IMR-90 (cell line): ENCODE measurements around the gene SP8. TPM values are rescaled to one million over a fixed set of nuclear protein-coding genes. Genes with fewer than 3 reads are reported as not detected.

ENCODE experiments used
- ATAC-seq: fragments of 200-7000 bp; cut with Tn5 transposase; 2 replicates; pipeline ENCODE4 v1.9.1; 2020; ENCODE audit warnings: low read depth, mild to moderate bottlenecking, moderate library complexity
- BruUV-seq: library from RNA; stranded (reverse); fragments of 400-500 nt; replicated peaks from 2 replicates; lab custom pipeline; 2021; lab: Mats Ljungman, UMichigan
- CTCF ChIA-PET: fragments of 300-600 bp; formaldehyde crosslinking; extraction: SDS; loops from one replicate; lab custom pipeline; 2021; ENCODE audit warnings: antibody characterized with exemption; lab: Yijun Ruan, JAX
- POLR2A ChIA-PET: fragments of 300-600 bp; sonication (Branson Sonifier 250); formaldehyde crosslinking; loops from one replicate; lab custom pipeline; 2022; ENCODE audit warnings: antibody characterized with exemption; ENCODE audit not compliant: unreplicated experiment; lab: Charles Lee
- DNase-seq: peaks from one replicate; pipeline ENCODE4 v3.0.0; 2013
- H2AFZ ChIP-seq: replicated peaks from 2 replicates; pipeline ENCODE3; 2013; ENCODE audit warnings: low read length, mild to moderate bottlenecking; ENCODE audit not compliant: poor library complexity
- H2AK5ac ChIP-seq: 2 replicates; pipeline ENCODE4 v1.6.1; 2013; ENCODE audit warnings: low read depth, low read length, inconsistent platforms
- H2AK9ac ChIP-seq: replicated peaks from 2 replicates; pipeline ENCODE3; 2013; ENCODE audit warnings: mild to moderate bottlenecking, low read depth, low read length, moderate library complexity; ENCODE audit not compliant: poor library complexity
- H2BK120ac ChIP-seq: 2 replicates; pipeline ENCODE4 v1.6.1; 2013; ENCODE audit warnings: low read depth, low read length, inconsistent platforms
- H2BK15ac ChIP-seq: 3 replicates; pipeline ENCODE4 v1.6.1; 2013; ENCODE audit warnings: low read depth, low read length, inconsistent platforms
- H2BK20ac ChIP-seq: 2 replicates; pipeline ENCODE4 v1.6.1; 2013; ENCODE audit warnings: low read depth, mild to moderate bottlenecking, inconsistent platforms, low read length, moderate library complexity
- H2BK5ac ChIP-seq: 2 replicates; pipeline ENCODE4 v1.6.1; 2013; ENCODE audit warnings: mild to moderate bottlenecking, low read depth, low read length, inconsistent platforms; ENCODE audit not compliant: poor library complexity, severe bottlenecking
- H3K14ac ChIP-seq: replicated peaks from 2 replicates; pipeline ENCODE4 v1.6.1; 2013; ENCODE audit warnings: low read depth, low read length, inconsistent platforms
- H3K18ac ChIP-seq: 2 replicates; pipeline ENCODE4 v1.6.1; 2013; ENCODE audit warnings: low read depth, low read length, control low read depth
- H3K23ac ChIP-seq: 2 replicates; pipeline ENCODE4 v1.6.1; 2013; ENCODE audit warnings: low read depth, low read length, inconsistent platforms
- H3K27ac ChIP-seq: 2 replicates; pipeline ENCODE4 v1.5.1; 2013; ENCODE audit warnings: mild to moderate bottlenecking, control low read depth, low read length; ENCODE audit not compliant: insufficient read depth
- H3K27me3 ChIP-seq: 2 replicates; pipeline ENCODE4 v1.6.1; 2013; ENCODE audit warnings: low read length; ENCODE audit not compliant: control insufficient read depth, insufficient read depth
- H3K36me3 ChIP-seq: 2 replicates; pipeline ENCODE4 v1.6.1; 2013; ENCODE audit warnings: low read length, mixed read lengths; ENCODE audit not compliant: control insufficient read depth, insufficient read depth
- H3K4ac ChIP-seq: 2 replicates; pipeline ENCODE4 v1.6.1; 2013; ENCODE audit warnings: low read depth, low read length, inconsistent platforms
- H3K4me1 ChIP-seq: 2 replicates; pipeline ENCODE4 v1.6.1; 2013; ENCODE audit warnings: low read length, mixed read lengths; ENCODE audit not compliant: control insufficient read depth, insufficient read depth
- H3K4me2 ChIP-seq: 2 replicates; pipeline ENCODE4 v1.6.1; 2013; ENCODE audit warnings: low read depth, mild to moderate bottlenecking, control low read depth, low read length, moderate library complexity
- H3K4me3 ChIP-seq: 2 replicates; pipeline ENCODE4 v1.5.1; 2013; ENCODE audit warnings: low read depth, mild to moderate bottlenecking, control low read depth, low read length, moderate library complexity; ENCODE audit not compliant: insufficient read depth
- H3K56ac ChIP-seq: 2 replicates; pipeline ENCODE4 v1.6.1; 2013; ENCODE audit warnings: low read length, inconsistent platforms; ENCODE audit not compliant: insufficient read depth; ENCODE audit errors: extremely low read depth
- H3K79me1 ChIP-seq, 2 experiments: 2 replicates each; pipeline ENCODE4 v1.6.1; 2013; ENCODE audit warnings: low read length in 2 of 2, inconsistent platforms in 1 of 2, low read depth in 1 of 2
- H3K9ac ChIP-seq: 2 replicates; pipeline ENCODE4 v1.6.1; 2013; ENCODE audit warnings: low read depth, low read length, control low read depth
- H3K9me1 ChIP-seq: 2 replicates; pipeline ENCODE4 v1.6.1; 2013; ENCODE audit warnings: low read length, inconsistent platforms; ENCODE audit not compliant: insufficient read depth
- H3K9me3 ChIP-seq: 2 replicates; pipeline ENCODE4 v1.6.1; 2013; ENCODE audit warnings: low read length; ENCODE audit not compliant: control insufficient read depth, insufficient read depth
- H4K20me1 ChIP-seq: 2 replicates; pipeline ENCODE4 v1.6.1; 2013; ENCODE audit warnings: low read length, inconsistent platforms; ENCODE audit not compliant: insufficient read depth
- H4K5ac ChIP-seq: 2 replicates; pipeline ENCODE4 v1.6.1; 2013; ENCODE audit warnings: mild to moderate bottlenecking, low read depth, low read length, control low read depth
- H4K8ac ChIP-seq, 2 experiments: 2 replicates each; pipeline ENCODE4 v1.6.1; 2013; ENCODE audit warnings: low read depth in 2 of 2, low read length in 2 of 2, control low read depth in 1 of 2, inconsistent platforms in 1 of 2
- H4K91ac ChIP-seq: 2 replicates; pipeline ENCODE4 v1.6.1; 2013; ENCODE audit warnings: low read depth, low read length, inconsistent platforms; ENCODE audit not compliant: insufficient read depth
- CEBPB ChIP-seq: IDR thresholded peaks from 2 replicates; pipeline ENCODE4 v1.6.1; 2012; ENCODE audit warnings: low read depth, low read length, improper control_type of control experiment
- CHD1 ChIP-seq: IDR thresholded peaks from 2 replicates; pipeline ENCODE4 v1.6.1; 2012; ENCODE audit warnings: low read depth, low read length, improper control_type of control experiment
- FOS ChIP-seq: fragments of 150-350 bp; IDR thresholded peaks from 2 replicates; pipeline ENCODE4 v1.6.1; 2016; ENCODE audit warnings: low read depth, low read length
- MAZ ChIP-seq: IDR thresholded peaks from 2 replicates; pipeline ENCODE4 v1.6.1; 2012; ENCODE audit warnings: low read depth, mild to moderate bottlenecking, low read length, improper control_type of control experiment, moderate library complexity, borderline replicate concordance
- NFE2L2 ChIP-seq: fragments of 150-350 bp; IDR thresholded peaks from 2 replicates; pipeline ENCODE4 v1.6.1; 2016; ENCODE audit warnings: low read depth, mild to moderate bottlenecking, low read length
- RCOR1 ChIP-seq: IDR thresholded peaks from 2 replicates; pipeline ENCODE4 v1.6.1; 2012; ENCODE audit warnings: mild to moderate bottlenecking, low read length, improper control_type of control experiment; ENCODE audit not compliant: insufficient replicate concordance
- RFX5 ChIP-seq: IDR thresholded peaks from 2 replicates; pipeline ENCODE4 v1.8.0; 2012; ENCODE audit warnings: low read depth, mild to moderate bottlenecking, low read length, moderate library complexity
- SMC3 ChIP-seq: fragments of 150-350 bp; IDR thresholded peaks from 2 replicates; pipeline ENCODE4 v1.6.1; 2016; ENCODE audit warnings: low read depth, mild to moderate bottlenecking, antibody characterized with exemption, low read length, moderate library complexity
- WGBS, 2 experiments: methylation state at CpG; one replicate each; pipeline versions ENCODE4 v1.1.5 to v1.1.7; 2013; ENCODE audit warnings: missing lambda C conversion rate in 2 of 2; ENCODE audit not compliant: insufficient read length in 1 of 2; ENCODE audit errors: extremely low coverage in 2 of 2; 5-methylcytosine and 5-hydroxymethylcytosine counted together
- dilution Hi-C: fragments of 300-500 bp; cut with HindIII; formaldehyde crosslinking; loops from one replicate; pipeline ENCODE4 v1.14.3; 2018; ENCODE audit warnings: low sequenced_read_pairs; ENCODE audit not compliant: unreplicated experiment
- in situ Hi-C: fragments of 300-500 bp; cut with MboI; formaldehyde crosslinking; loops from 3 replicates; pipeline ENCODE4 v1.14.3; 2019; ENCODE audit warnings: low sequenced_read_pairs, inconsistent platforms, mixed read lengths
- intact Hi-C: fragments of 100-400 bp; cut with micrococcal nuclease; formaldehyde crosslinking; loops from 2 replicates; pipeline ENCODE4 v1.10.0; 2022
- polyA plus RNA-seq, 3 experiments: library from polyadenylated mRNA; depleted of rRNA; stranded (reverse); fragments of >200 nt; gene quantifications; 2 replicates each; pipeline ENCODE4 v1.2.3, GENCODE V29; 2012; ENCODE audit warnings: low replicate concordance in 1 of 3
- total RNA-seq: library from RNA; depleted of rRNA; stranded (reverse); fragments of >200 nt; gene quantifications from 2 replicates; pipeline ENCODE4 v1.2.3, GENCODE V29; 2012
- TF ChIP-seq, protein P1 (sequence below): fragments of 150-350 bp; IDR thresholded peaks from 2 replicates; pipeline ENCODE4 v1.6.1; 2016; ENCODE audit warnings: low read depth, mild to moderate bottlenecking, low read length, moderate library complexity, borderline replicate concordance
- TF ChIP-seq, protein P2 (sequence below): conservative IDR thresholded peaks from 2 replicates; pipeline ENCODE4 v1.5.1; 2012; ENCODE audit warnings: mild to moderate bottlenecking, low read depth, low read length, improper control_type of control experiment

The SP8 gene
- total and polyA plus RNA-seq, 2 of the 4 experiments (the other 2 are of a cell fraction) = not detected

DNA sequence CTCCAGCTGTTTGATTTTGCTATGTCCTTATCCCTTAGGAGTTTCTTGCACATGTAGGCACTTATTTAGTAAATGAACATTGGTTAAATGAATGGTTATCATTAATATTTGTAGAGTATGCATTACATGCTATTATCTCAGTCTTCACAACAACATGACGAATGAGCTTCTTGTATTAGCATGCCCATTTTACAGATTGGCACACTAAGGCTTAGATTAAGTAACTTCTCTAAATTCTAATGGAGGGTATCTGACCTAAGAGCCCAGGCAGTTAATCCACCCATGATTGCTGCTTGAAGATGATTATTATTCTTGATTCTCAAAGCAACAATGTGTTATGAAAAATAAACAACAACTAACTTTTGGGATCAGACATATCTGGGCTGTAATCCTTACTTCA, 32.7 kb downstream of the SP8 start:
- Histone ChIP-seq H3K9ac (no peak overlapping the region), H2AK5ac (no peak overlapping the region), H3K4me2 (no peak overlapping the region), H3K9me3 (0 out of 2 replicates have a peak, but pooled peaks cover 3% of the 10 kb centered on the region), H2BK120ac (no peak overlapping the region), H4K91ac (no peak overlapping the region), H3K4ac (no peak overlapping the region), H3K36me3 (no peaks in the 10 kb centered on the region), H2BK15ac (no peak overlapping the region), H2BK20ac (no peak overlapping the region), H4K20me1 (no peaks in the 10 kb centered on the region), H3K9me1 (no peaks in the 10 kb centered on the region), H3K4me1 (no peaks in the 10 kb centered on the region), H3K18ac (no peak overlapping the region), H3K23ac (no peak overlapping the region), H2AFZ (no peak overlapping the region), H3K27ac (no peak overlapping the region), H3K79me1 (no peaks in the 10 kb centered on the region), H4K8ac (no peak overlapping the region), H3K27me3 (no peaks in the 10 kb centered on the region), H2BK5ac (no peak overlapping the region), H3K14ac (no peak overlapping the region), H4K5ac (no peak overlapping the region), H3K4me3 (no peak overlapping the region), H3K56ac (no peak overlapping the region), H2AK9ac (no peak overlapping the region)
- BruUV-seq = no TSS peak
- no peak for ATAC-seq
- intact Hi-C loops = no loop called here
- dilution Hi-C loops = no loop called here
- CTCF ChIA-PET = no interaction called here
- POLR2A ChIA-PET = no interaction called here
- in situ Hi-C loops = no loop called here
- no peak for DNase-seq
- no peak for TF ChIP-seq CHD1
- no peak for TF ChIP-seq FOS
- TF ChIP-seq, protein P1, sequence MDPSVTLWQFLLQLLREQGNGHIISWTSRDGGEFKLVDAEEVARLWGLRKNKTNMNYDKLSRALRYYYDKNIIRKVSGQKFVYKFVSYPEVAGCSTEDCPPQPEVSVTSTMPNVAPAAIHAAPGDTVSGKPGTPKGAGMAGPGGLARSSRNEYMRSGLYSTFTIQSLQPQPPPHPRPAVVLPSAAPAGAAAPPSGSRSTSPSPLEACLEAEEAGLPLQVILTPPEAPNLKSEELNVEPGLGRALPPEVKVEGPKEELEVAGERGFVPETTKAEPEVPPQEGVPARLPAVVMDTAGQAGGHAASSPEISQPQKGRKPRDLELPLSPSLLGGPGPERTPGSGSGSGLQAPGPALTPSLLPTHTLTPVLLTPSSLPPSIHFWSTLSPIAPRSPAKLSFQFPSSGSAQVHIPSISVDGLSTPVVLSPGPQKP = no peak
- TF ChIP-seq SMC3 = no peak
- no peak for TF ChIP-seq MAZ
- TF ChIP-seq RCOR1 = no peak
- no peak for TF ChIP-seq NFE2L2
- TF ChIP-seq, protein P2, sequence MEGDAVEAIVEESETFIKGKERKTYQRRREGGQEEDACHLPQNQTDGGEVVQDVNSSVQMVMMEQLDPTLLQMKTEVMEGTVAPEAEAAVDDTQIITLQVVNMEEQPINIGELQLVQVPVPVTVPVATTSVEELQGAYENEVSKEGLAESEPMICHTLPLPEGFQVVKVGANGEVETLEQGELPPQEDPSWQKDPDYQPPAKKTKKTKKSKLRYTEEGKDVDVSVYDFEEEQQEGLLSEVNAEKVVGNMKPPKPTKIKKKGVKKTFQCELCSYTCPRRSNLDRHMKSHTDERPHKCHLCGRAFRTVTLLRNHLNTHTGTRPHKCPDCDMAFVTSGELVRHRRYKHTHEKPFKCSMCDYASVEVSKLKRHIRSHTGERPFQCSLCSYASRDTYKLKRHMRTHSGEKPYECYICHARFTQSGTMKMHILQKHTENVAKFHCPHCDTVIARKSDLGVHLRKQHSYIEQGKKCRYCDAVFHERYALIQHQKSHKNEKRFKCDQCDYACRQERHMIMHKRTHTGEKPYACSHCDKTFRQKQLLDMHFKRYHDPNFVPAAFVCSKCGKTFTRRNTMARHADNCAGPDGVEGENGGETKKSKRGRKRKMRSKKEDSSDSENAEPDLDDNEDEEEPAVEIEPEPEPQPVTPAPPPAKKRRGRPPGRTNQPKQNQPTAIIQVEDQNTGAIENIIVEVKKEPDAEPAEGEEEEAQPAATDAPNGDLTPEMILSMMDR = no peak
- TF ChIP-seq RFX5 = no peak
- TF ChIP-seq CEBPB = no peak
- whole genome bisulfite sequencing, 2 experiments = no CpG with 5 or more reads among the region's 1 CpG
